Measurements from ENCODE around the gene MAD1L1. TPM values are rescaled to one million over a fixed set of nuclear protein-coding genes. Genes with fewer than 3 reads are reported as not detected.

The MAD1L1 gene
- total and polyA plus RNA-seq, 2 donors (not counting 1 experiment from before 2014, with no cell fraction given) = 9.8 to 29.4 TPM

- TF ChIP-seq, protein P1, sequence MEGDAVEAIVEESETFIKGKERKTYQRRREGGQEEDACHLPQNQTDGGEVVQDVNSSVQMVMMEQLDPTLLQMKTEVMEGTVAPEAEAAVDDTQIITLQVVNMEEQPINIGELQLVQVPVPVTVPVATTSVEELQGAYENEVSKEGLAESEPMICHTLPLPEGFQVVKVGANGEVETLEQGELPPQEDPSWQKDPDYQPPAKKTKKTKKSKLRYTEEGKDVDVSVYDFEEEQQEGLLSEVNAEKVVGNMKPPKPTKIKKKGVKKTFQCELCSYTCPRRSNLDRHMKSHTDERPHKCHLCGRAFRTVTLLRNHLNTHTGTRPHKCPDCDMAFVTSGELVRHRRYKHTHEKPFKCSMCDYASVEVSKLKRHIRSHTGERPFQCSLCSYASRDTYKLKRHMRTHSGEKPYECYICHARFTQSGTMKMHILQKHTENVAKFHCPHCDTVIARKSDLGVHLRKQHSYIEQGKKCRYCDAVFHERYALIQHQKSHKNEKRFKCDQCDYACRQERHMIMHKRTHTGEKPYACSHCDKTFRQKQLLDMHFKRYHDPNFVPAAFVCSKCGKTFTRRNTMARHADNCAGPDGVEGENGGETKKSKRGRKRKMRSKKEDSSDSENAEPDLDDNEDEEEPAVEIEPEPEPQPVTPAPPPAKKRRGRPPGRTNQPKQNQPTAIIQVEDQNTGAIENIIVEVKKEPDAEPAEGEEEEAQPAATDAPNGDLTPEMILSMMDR (conservative IDR thresholded peaks at IDR 0.05 in 1 of 2, IDR thresholded peaks at IDR 0.05 in 1 of 2; ENCODE audit: low read depth in 1 of 2, low read length in 2 of 2) = no peak
- no peak for TF ChIP-seq EZH2 (IDR thresholded peaks at IDR 0.05; ENCODE audit: low read length, missing control alignments)
- no peak overlapping the region for H2AFZ ChIP-seq (ENCODE audit: low read length)
- H3K9me3 ChIP-seq (ENCODE audit: control insufficient read depth, insufficient read depth, low read depth, low read length) = no peaks in the 10 kb centered on the region
- no peaks in the 10 kb centered on the region for H3K27me3 ChIP-seq (ENCODE audit: control insufficient read depth, insufficient read depth, low read length)
- H4K20me1 ChIP-seq (ENCODE audit: control insufficient read depth, extremely low read depth, insufficient read depth, low read length) = no peaks in the 10 kb centered on the region
- no peaks in the 10 kb centered on the region for H3K4me1 ChIP-seq (ENCODE audit: control insufficient read depth, extremely low read depth, insufficient read depth, low read length)
- no peak for DNase-seq (ENCODE audit: low read depth in 2 of 2)
- no peaks in the 10 kb centered on the region for H3K79me2 ChIP-seq (ENCODE audit: control insufficient read depth, insufficient read depth, low read length)
- no peak overlapping the region for H3K27ac ChIP-seq (ENCODE audit: insufficient read depth, low read length)
- no peak overlapping the region for H3K9ac ChIP-seq (ENCODE audit: insufficient read depth, low read length)
- no peak overlapping the region for H3K4me2 ChIP-seq (ENCODE audit: extremely low read depth, insufficient read depth, low read length)
- H3K36me3 ChIP-seq (ENCODE audit: control insufficient read depth, insufficient read depth, low read length) = no peaks in the 10 kb centered on the region
- no peak overlapping the region for H3K4me3 ChIP-seq (replicated peaks in 1 of 4; ENCODE audit: control extremely low read depth in 1 of 4, insufficient read depth in 1 of 4, low read depth in 3 of 4, low read length in 4 of 4)
These were observed 180.1 kb downstream of the MAD1L1 start for GRCh38 chr7:2052657-2053048.

DNA sequence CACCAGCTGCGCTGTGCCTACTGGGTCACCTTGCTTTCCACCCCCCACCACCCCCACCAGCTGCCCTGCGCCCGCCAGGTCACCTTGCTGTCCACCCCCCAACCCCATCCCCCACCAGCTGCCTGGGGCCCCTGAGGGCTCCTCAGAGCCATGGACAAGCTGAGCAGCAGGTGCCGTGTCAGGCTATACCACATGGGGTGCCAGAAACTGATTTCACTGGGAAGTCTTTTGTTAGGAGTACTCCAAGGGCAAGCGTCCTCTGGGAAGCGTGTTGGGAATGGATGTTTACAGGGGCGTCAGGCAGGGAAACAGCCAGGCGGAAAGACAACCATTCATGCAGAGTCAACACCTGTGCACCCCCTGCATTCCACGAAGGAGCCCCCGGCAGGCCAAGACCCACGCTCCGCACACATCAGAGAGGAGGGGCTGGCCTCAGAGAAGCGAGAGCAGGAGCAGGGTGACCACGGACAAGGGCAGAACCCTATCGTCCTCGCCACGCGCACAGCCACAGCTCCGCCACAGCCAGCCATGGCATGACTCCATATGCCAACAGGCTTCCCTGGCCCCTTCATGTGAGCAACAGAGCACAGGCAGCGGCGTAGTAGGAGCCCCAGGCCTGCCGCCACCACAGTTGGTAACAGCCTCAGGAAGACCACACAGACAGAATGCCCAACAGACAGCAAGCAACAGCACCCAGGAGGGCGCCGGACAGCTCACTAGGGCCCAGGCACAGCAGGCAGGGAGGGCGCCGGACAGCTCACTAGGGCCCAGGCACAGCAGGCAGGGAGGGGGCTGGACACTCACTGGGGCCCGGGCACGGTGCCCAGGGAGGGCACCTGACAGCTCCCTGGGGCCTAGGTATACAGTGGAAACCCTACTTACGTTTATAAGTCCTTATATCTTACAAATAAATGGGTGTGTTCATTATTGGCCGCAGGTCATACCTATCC, 180.8 kb downstream of the MAD1L1 start:
- H4K20me1 ChIP-seq (ENCODE audit: control insufficient read depth, extremely low read depth, insufficient read depth, low read length) = no peaks in the 10 kb centered on the region
- H3K27me3 ChIP-seq (ENCODE audit: control insufficient read depth, insufficient read depth, low read length) = no peaks in the 10 kb centered on the region
- no peak overlapping the region for H3K27ac ChIP-seq (ENCODE audit: insufficient read depth, low read length)
- no peak for DNase-seq (ENCODE audit: low read depth in 2 of 2)
- no peaks in the 10 kb centered on the region for H3K9me3 ChIP-seq (ENCODE audit: control insufficient read depth, insufficient read depth, low read depth, low read length)
- no peaks in the 10 kb centered on the region for H3K36me3 ChIP-seq (ENCODE audit: control insufficient read depth, insufficient read depth, low read length)
- no peaks in the 10 kb centered on the region for H3K79me2 ChIP-seq (ENCODE audit: control insufficient read depth, insufficient read depth, low read length)
- H3K4me2 ChIP-seq (ENCODE audit: extremely low read depth, insufficient read depth, low read length) = no peak overlapping the region
- no peak overlapping the region for H3K4me3 ChIP-seq (replicated peaks in 1 of 4; ENCODE audit: control extremely low read depth in 1 of 4, insufficient read depth in 1 of 4, low read depth in 3 of 4, low read length in 4 of 4)
- H3K9ac ChIP-seq (ENCODE audit: insufficient read depth, low read length) = no peak overlapping the region
- H3K4me1 ChIP-seq (ENCODE audit: control insufficient read depth, extremely low read depth, insufficient read depth, low read length) = no peaks in the 10 kb centered on the region
- H2AFZ ChIP-seq (ENCODE audit: low read length) = no peak overlapping the region
- TF ChIP-seq EZH2 (IDR thresholded peaks at IDR 0.05; ENCODE audit: low read length, missing control alignments) = no peak
- TF ChIP-seq, protein P1 (conservative IDR thresholded peaks at IDR 0.05 in 1 of 2, IDR thresholded peaks at IDR 0.05 in 1 of 2; ENCODE audit: low read depth in 1 of 2, low read length in 2 of 2) = no peak

DNA sequence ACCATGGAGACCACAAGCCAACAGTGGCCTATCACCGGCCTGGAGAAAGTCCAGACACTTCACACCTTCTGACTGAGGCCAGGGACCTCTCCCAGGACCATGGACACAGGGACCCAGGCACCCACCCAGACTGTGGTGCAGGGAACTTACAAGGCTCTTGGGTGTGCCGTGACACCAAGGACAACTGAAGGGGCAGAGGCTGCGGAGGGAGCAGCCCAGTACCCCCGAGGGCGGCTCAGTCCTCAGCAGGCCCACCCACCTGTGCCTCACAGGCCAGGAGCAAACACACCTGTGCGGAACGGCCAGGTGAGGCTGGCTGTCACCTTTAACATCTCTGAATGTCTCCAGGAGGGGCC, 182.3 kb downstream of the MAD1L1 start:
- no peaks in the 10 kb centered on the region for H3K36me3 ChIP-seq (ENCODE audit: control insufficient read depth, insufficient read depth, low read length)
- no peak for TF ChIP-seq EZH2 (IDR thresholded peaks at IDR 0.05; ENCODE audit: low read length, missing control alignments)
- TF ChIP-seq, protein P1 (conservative IDR thresholded peaks at IDR 0.05 in 1 of 2, IDR thresholded peaks at IDR 0.05 in 1 of 2; ENCODE audit: low read depth in 1 of 2, low read length in 2 of 2) = no peak
- no peaks in the 10 kb centered on the region for H3K79me2 ChIP-seq (ENCODE audit: control insufficient read depth, insufficient read depth, low read length)
- H3K9ac ChIP-seq (ENCODE audit: insufficient read depth, low read length) = no peak overlapping the region
- no peaks in the 10 kb centered on the region for H4K20me1 ChIP-seq (ENCODE audit: control insufficient read depth, extremely low read depth, insufficient read depth, low read length)
- H3K4me1 ChIP-seq (ENCODE audit: control insufficient read depth, extremely low read depth, insufficient read depth, low read length) = no peaks in the 10 kb centered on the region
- H3K27me3 ChIP-seq (ENCODE audit: control insufficient read depth, insufficient read depth, low read length) = no peaks in the 10 kb centered on the region
- no peak overlapping the region for H2AFZ ChIP-seq (ENCODE audit: low read length)
- H3K4me3 ChIP-seq (replicated peaks in 1 of 4; ENCODE audit: control extremely low read depth in 1 of 4, insufficient read depth in 1 of 4, low read depth in 3 of 4, low read length in 4 of 4) = no peak overlapping the region
- no peak overlapping the region for H3K4me2 ChIP-seq (ENCODE audit: extremely low read depth, insufficient read depth, low read length)
- H3K27ac ChIP-seq (ENCODE audit: insufficient read depth, low read length) = no peak overlapping the region
- H3K9me3 ChIP-seq (ENCODE audit: control insufficient read depth, insufficient read depth, low read depth, low read length) = no peaks in the 10 kb centered on the region
- DNase-seq (ENCODE audit: low read depth in 2 of 2) = no peak

Data from fibroblast of lung (primary cell).